GM06990 (cell line): ENCODE results near the gene PTCD1.
"Not testable (repeated sequence)": the region's sequence is repeated elsewhere in the genome, so short reads cannot be mapped to it uniquely, and the experiment has no call there.

Source experiments
- DNase-seq: peaks from one replicate; pipeline ENCODE4 v3.0.0-alpha.2; 2011; ENCODE audit not compliant: insufficient read length; ENCODE audit errors: extremely low read depth
- H3K27me3 ChIP-seq: replicated peaks from 2 replicates; pipeline ENCODE4 v1.6.0; 2011; ENCODE audit warnings: low read length; ENCODE audit not compliant: control insufficient read depth, insufficient read depth
- H3K36me3 ChIP-seq: 2 replicates; pipeline ENCODE4 v1.5.1; 2011; ENCODE audit warnings: low read length; ENCODE audit not compliant: control insufficient read depth, insufficient read depth
- H3K4me3 ChIP-seq: replicated peaks from 2 replicates; pipeline ENCODE4 v1.5.1; 2011; ENCODE audit warnings: low read depth, mild to moderate bottlenecking, control low read depth, low read length
- TF ChIP-seq, protein P1 (sequence below): IDR thresholded peaks from 2 replicates; pipeline ENCODE4 v1.5.1; 2011; ENCODE audit warnings: low read length, control low read depth, mild to moderate bottlenecking, inconsistent platforms; ENCODE audit not compliant: insufficient read depth, poor library complexity, severe bottlenecking

The PTCD1 gene

DNA sequence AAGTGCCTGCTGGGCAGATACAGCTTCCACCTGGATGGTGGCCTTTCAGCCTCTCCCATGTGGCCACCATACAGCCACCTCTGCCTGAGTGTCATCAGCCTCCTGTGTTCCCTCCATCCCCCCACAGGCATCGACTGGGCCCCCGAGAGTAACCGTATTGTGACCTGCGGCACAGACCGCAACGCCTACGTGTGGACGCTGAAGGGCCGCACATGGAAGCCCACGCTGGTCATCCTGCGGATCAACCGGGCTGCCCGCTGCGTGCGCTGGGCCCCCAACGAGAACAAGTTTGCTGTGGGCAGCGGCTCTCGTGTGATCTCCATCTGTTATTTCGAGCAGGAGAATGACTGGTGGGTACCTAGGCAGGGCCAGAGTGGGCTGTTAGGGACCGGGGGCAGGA, 50.7 kb downstream of the PTCD1 start:
- Histone ChIP-seq H3K27me3 (no peaks in the 10 kb centered on the region), H3K36me3 (peaks cover 64% of the 10 kb centered on the region), H3K4me3 (no peak overlapping the region)
- TF ChIP-seq, protein P1, sequence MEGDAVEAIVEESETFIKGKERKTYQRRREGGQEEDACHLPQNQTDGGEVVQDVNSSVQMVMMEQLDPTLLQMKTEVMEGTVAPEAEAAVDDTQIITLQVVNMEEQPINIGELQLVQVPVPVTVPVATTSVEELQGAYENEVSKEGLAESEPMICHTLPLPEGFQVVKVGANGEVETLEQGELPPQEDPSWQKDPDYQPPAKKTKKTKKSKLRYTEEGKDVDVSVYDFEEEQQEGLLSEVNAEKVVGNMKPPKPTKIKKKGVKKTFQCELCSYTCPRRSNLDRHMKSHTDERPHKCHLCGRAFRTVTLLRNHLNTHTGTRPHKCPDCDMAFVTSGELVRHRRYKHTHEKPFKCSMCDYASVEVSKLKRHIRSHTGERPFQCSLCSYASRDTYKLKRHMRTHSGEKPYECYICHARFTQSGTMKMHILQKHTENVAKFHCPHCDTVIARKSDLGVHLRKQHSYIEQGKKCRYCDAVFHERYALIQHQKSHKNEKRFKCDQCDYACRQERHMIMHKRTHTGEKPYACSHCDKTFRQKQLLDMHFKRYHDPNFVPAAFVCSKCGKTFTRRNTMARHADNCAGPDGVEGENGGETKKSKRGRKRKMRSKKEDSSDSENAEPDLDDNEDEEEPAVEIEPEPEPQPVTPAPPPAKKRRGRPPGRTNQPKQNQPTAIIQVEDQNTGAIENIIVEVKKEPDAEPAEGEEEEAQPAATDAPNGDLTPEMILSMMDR = no peak
- no peak for DNase-seq

DNA sequence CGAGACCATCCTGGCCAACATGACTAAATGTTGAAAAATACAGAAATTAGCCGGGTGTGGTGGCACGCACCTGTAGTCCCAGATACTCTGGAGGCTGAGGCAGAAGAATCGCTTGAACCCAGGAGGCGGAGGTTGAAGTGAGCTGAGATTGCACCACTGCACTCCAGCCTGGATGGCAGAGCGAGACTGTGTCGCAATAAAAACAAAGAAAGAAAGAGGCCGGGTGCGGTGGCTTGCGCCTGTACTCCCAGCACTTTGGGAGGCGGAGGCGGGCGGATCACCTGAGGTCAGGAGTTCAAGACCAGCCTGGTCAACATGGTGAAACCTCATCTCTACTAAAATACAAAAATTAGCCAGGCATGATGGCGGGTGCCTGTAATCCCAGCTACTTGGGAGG, 51.4 kb downstream of the PTCD1 start:
- peaks cover 61% of the 10 kb centered on the region for H3K36me3 ChIP-seq
- not testable (repeated sequence) for DNase-seq, H3K27me3 ChIP-seq, H3K4me3 ChIP-seq

DNA sequence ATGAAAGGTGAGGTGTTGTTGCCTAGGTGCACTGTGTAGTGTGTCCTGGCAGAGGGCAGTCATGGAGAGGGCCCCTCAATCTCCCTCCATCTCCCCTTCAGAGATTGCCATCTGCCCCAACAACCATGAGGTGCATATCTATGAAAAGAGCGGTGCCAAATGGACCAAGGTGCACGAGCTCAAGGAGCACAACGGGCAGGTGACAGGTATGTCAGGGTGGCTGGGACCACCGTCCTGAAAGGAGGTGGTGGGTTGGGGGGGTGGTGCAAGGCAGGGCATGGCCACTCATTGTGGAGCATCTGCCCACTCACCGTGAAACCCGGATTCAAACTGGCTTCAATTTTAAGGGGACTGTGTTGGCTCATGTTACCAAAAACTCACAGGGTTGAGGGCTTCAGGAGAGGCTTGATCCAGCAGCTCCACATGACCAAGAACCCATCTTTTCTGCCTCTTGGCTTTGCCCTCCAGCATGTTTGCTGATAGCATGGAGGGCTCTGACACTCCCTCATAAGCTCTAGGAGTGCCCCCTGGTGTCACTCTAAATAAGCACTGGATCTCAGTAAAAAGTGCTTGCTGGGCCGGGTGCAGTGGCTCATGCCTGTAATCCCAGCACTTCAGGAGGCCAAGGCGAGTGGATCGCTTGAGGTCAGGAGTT, 51.9 kb downstream of the PTCD1 start:
- no peak for DNase-seq
- Histone ChIP-seq H3K27me3 (no peaks in the 10 kb centered on the region), H3K36me3 (peaks cover 59% of the 10 kb centered on the region), H3K4me3 (no peak overlapping the region)
- TF ChIP-seq, protein P1 = peak; percentile 48

DNA sequence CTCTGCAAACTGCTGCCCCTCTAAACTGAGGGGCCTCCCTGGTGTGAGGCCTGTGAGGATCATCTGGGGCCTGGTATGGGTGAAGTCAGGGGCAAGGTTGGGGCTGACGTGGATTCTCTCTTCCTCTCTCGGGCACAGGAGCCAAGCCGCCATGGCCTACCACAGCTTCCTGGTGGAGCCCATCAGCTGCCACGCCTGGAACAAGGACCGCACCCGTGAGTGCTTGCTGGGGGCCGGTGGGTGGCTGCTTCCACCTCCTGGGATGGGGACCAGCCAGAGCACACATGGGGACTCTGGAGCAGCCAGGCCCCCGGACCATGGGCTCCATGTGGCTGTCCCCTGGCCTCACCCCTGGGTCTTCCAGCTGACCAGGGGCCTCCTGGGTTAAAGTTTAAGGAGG, 53.0 kb downstream of the PTCD1 start:
- Histone ChIP-seq H3K4me3 (no peak overlapping the region), H3K27me3 (no peaks in the 10 kb centered on the region), H3K36me3 (peaks cover 56% of the 10 kb centered on the region)
- TF ChIP-seq, protein P1 = no peak
- DNase-seq = no peak

GRCh38 chr7:99384523-99384922, 54.1 kb downstream of the PTCD1 start:
- TF ChIP-seq, protein P1 = no peak
- Histone ChIP-seq H3K4me3 (no peak overlapping the region), H3K36me3 (peaks cover 48% of the 10 kb centered on the region), H3K27me3 (no peaks in the 10 kb centered on the region)
- DNase-seq = no peak

- Histone ChIP-seq H3K36me3 (peaks cover 45% of the 10 kb centered on the region), H3K27me3 (no peaks in the 10 kb centered on the region), H3K4me3 (no peak overlapping the region)
- TF ChIP-seq, protein P1 = no peak
- DNase-seq = no peak
These were observed 54.7 kb downstream of the PTCD1 start for GRCh38 chr7:99383791-99384370.
